Kidney (tissue), 14 donors: ENCODE results near the gene GNAO1. TPM values are rescaled to one million over a fixed set of nuclear protein-coding genes. Genes with fewer than 3 reads are reported as not detected.

Experiments
- DNase-seq, 5 donors: peaks; one replicate each; pipeline ENCODE4 v3.0.0-alpha.2; 2013 to 2020
- FAIRE-seq: peaks from 2 replicates; lab custom pipeline; 2012; peaks lifted over from hg19 to GRCh38; lab: Jason Lieb, UNC
- H3K27ac ChIP-seq, 2 donors: one replicate each; pipeline ENCODE4 v1.7.0; 2013; ENCODE audit warnings: low read depth in 2 of 2, low read length in 2 of 2, inconsistent platforms in 1 of 2
- H3K27me3 ChIP-seq: one replicate; pipeline ENCODE4 v1.7.1; 2013; ENCODE audit warnings: low read length, inconsistent platforms; ENCODE audit not compliant: control insufficient read depth, insufficient read depth
- H3K36me3 ChIP-seq, 3 donors: one replicate each; pipeline versions ENCODE4 v1.7.0 to v1.7.1; 2013; ENCODE audit warnings: low read length in 3 of 3, control low read depth in 1 of 3, inconsistent platforms in 1 of 3; ENCODE audit not compliant: insufficient read depth in 3 of 3, control insufficient read depth in 2 of 3
- H3K4me1 ChIP-seq, 3 donors: one replicate each; pipeline versions ENCODE4 v1.7.0 to v1.7.1; 2013; ENCODE audit warnings: low read length in 3 of 3, inconsistent platforms in 1 of 3, low read depth in 1 of 3; ENCODE audit not compliant: control insufficient read depth in 2 of 3, insufficient read depth in 2 of 3
- H3K4me3 ChIP-seq, 3 donors: one replicate each; pipeline versions ENCODE4 v1.7.0 to v1.8.1; 2013; ENCODE audit warnings: low read length in 3 of 3, control low read depth in 1 of 3, inconsistent platforms in 1 of 3
- H3K9ac ChIP-seq, 3 donors: one replicate each; pipeline versions ENCODE4 v1.7.0 to v1.7.1; 2013; ENCODE audit warnings: low read length in 3 of 3, control low read depth in 1 of 3, inconsistent platforms in 1 of 3
- H3K9me3 ChIP-seq, 3 donors: one replicate each; pipeline versions ENCODE4 v1.7.0 to v1.7.1; 2013; ENCODE audit warnings: low read length in 3 of 3, control low read depth in 1 of 3, inconsistent platforms in 1 of 3; ENCODE audit not compliant: control insufficient read depth in 2 of 3, insufficient read depth in 1 of 3
- CTCF ChIP-seq: IDR thresholded peaks from 3 replicates; pipeline ENCODE4 v1.5.1; 2012; ENCODE audit warnings: mild to moderate bottlenecking, moderate library complexity, borderline replicate concordance; ENCODE audit not compliant: insufficient read depth; ENCODE audit errors: extremely low read depth
- intact Hi-C: fragments of 100-400 bp; cut with DNase I; formaldehyde crosslinking; loops from one replicate; pipeline ENCODE4 v1.11.1; 2022
- polyA plus RNA-seq: library from polyadenylated mRNA; stranded (reverse); fragments of 350-450 nt; fragmentation: Illumina TruSeq; extraction: RNeasy Lipid Tissue Mini Kit (QIAGEN cat#74804); gene quantifications from one replicate; pipeline ENCODE4 v1.2.3, GENCODE V29; 2014; ENCODE audit warnings: low read depth, low replicate concordance; ENCODE audit not compliant: insufficient read depth
- total RNA-seq: library from RNA; stranded (reverse); fragmentation: NEBNext Ultra II Directional; extraction: Animal tissue kit (Norgen Biotek cat#: 25700); gene quantifications from one replicate; pipeline ENCODE4 v1.2.1, GENCODE V29; 2021
- donor health status: control.
- donor health status: control.
- donor health status: control.
- donor health status: control.
- donor health status: control.
- donor health status: DM: yes; HTN: yes; CAD: no.
- donor health status: Normal renal cell carcinoma (clear cell type).

GNAO1 gene
- total and polyA plus RNA-seq, 2 donors from 2014 or later: 1.5 to 4.3 TPM

DNA sequence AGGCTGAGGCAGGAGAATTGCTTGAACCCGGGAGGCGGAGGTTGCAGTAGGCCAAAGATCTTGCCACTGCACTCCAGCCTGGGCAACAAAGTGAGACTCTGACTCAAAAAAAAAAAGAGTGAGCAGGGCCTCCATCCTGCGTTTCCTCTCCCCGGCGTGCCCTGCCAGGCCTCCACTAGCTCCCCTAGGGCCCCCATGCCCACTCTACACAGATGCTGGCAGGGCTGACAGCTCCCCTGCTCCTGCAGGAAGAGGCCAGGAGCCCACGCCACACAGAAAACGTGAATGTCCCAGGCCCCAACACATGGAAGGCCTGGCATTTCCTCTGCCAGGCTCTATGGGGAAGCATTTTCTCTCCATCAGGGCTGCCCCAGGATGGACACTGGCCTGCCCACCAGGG is 124.7 kb downstream of the GNAO1 start:
- FAIRE-seq: no peak
- no peak overlapping the region for H3K27ac ChIP-seq
- intact Hi-C loops: loop anchor here (10.0 kb wide), 1 partner anchor 371 kb away; no protein-coding TSS in a partner anchor

GRCh38 chr16:56316545-56316944 is 125.3 kb downstream of the GNAO1 start:
- Histone ChIP-seq H3K4me3 (no peak overlapping the region), H3K4me1 (peaks cover 0 to 4% (median 0%) of the 10 kb centered on the region in 3 donors), H3K27me3 (no peaks in the 10 kb centered on the region), H3K9me3 (no peaks in the 10 kb centered on the region), H3K36me3 (no peaks in the 10 kb centered on the region), H3K9ac (no peak overlapping the region), H3K27ac (no peak overlapping the region)
- FAIRE-seq (no peak), DNase-seq (no peak)
- no peak for TF ChIP-seq CTCF
- intact Hi-C loops: loop anchor here (10.0 kb wide), 1 partner anchor 372 kb away; no protein-coding TSS in a partner anchor

More for the DNA sequence above, 124.7 kb downstream of the GNAO1 start:
- H3K4me1 ChIP-seq: peaks cover 0 to 4% (median 0%) of the 10 kb centered on the region in 3 donors
- TF ChIP-seq CTCF: no peak
- H3K4me3 ChIP-seq: no peak overlapping the region
- no peak overlapping the region for H3K9ac ChIP-seq
- H3K9me3 ChIP-seq: no peaks in the 10 kb centered on the region
- no peaks in the 10 kb centered on the region for H3K27me3 ChIP-seq
- H3K36me3 ChIP-seq: no peaks in the 10 kb centered on the region
- peak in 1 of 5 donors; percentile 63 for DNase-seq

DNA sequence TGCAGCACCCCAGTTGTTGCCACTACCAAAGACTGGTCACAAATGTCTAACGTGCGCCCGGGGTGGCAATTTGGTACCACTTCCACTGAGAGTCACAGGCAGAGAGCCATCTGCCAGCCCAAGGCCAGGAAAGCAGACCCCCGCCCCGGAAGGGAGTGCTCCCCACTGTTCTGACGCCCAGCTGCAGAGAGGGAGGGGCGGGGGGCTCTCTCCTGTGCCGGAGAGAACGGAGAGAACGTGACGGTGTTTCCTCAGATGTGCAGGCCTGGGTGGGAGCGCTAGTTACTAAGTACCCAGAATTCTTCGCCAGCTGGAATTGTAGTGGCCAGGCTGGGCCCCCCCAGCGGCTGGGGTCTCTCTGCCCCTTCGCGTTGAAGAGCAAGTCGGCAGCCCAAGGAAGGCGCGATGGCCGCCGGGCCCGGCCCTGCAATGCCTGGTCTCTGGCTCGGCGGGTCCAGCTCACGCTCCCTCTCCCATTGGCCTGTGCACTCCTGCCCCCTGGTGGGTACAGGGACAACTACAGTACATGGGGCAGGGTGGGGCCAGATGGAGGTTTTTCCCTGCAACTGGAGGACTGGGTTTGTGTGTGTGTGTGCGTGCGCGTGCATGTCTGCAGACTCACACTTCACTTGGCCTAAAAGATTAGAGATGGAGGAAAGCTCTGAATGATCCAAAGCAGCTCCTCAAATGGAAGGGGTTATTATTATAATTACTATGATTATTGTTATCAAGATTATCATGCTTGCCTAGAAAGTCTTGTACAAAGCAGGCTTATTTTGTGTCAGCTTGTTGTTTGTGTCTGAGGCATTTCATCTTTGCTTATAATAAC is 126.9 kb downstream of the GNAO1 start:
- Histone ChIP-seq H3K4me1 (peaks cover 0 to 4% (median 0%) of the 10 kb centered on the region in 3 donors), H3K27ac (no peak overlapping the region), H3K27me3 (no peaks in the 10 kb centered on the region), H3K4me3 (no peak overlapping the region), H3K36me3 (no peaks in the 10 kb centered on the region), H3K9me3 (no peaks in the 10 kb centered on the region), H3K9ac (peak overlapping the region in 1 of 3 donors; percentile 15)
- intact Hi-C loops: loop anchor here (10.0 kb wide), 1 partner anchor 373 kb away; no protein-coding TSS in a partner anchor
- FAIRE-seq: no peak
- peak; percentile 96 for TF ChIP-seq CTCF
- peak; percentile 90 to 93 (median 92) for DNase-seq
